Measurements from ENCODE around the gene KRTAP20-4.

KRTAP20-4 gene

GRCh38 chr21:30620522-30620921, at the start of gene KRTAP20-4:
TSS of gene KRTAP20-4 (plus strand) at chr21:30620627.
- intact Hi-C loops (cut with DNase I), result no loop called here
- DNase-seq, result peak in 2 of 10 donors; percentile 22 to 62

GRCh38 chr21:30577766-30578165, 42.7 kb upstream of the KRTAP20-4 start:
- no peak for DNase-seq
- intact Hi-C loops (cut with DNase I), result no loop called here

- no peak for DNase-seq
- intact Hi-C loops (cut with DNase I), result no loop called here
Observed at GRCh38 chr21:30579346-30579745, 41.1 kb upstream of the KRTAP20-4 start.

- DNase-seq, result no peak
- intact Hi-C loops (cut with DNase I), result no loop called here
Observed at GRCh38 chr21:30580132-30580531, 40.3 kb upstream of the KRTAP20-4 start.

GRCh38 chr21:30582870-30583269, 37.6 kb upstream of the KRTAP20-4 start:
- intact Hi-C loops (cut with DNase I), result no loop called here
- no peak for DNase-seq

GRCh38 chr21:30590297-30590696, 30.1 kb upstream of the KRTAP20-4 start, which contains the start of gene KRTAP22-2:
TSS of gene KRTAP22-2 (minus strand) at chr21:30590397.
- no peak for DNase-seq
- intact Hi-C loops (cut with DNase I), result no loop called here

GRCh38 chr21:30592140-30592539, 28.3 kb upstream of the KRTAP20-4 start, which contains the start of gene KRTAP6-3:
TSS of gene KRTAP6-3 (plus strand) at chr21:30592440. CDS start at chr21:30592446, 6 bp downstream.
- intact Hi-C loops (cut with DNase I), result no loop called here
- no peak for DNase-seq

- intact Hi-C loops (cut with DNase I), result no loop called here
- peak in 1 of 10 donors; percentile 67 for DNase-seq
Observed at GRCh38 chr21:30598802-30599201, 21.6 kb upstream of the KRTAP20-4 start, which contains the start of gene KRTAP6-2. TSS of gene KRTAP6-2 (minus strand) at chr21:30598902. CDS start at chr21:30598874, 28 bp downstream.

- intact Hi-C loops (cut with DNase I), result no loop called here
- DNase-seq, result no peak
Observed at GRCh38 chr21:30600787-30601186, 19.6 kb upstream of the KRTAP20-4 start, which contains the start of gene KRTAP22-1. TSS of gene KRTAP22-1 (plus strand) at chr21:30601087.

- intact Hi-C loops (cut with DNase I), result no loop called here
- DNase-seq, result no peak
Observed at GRCh38 chr21:30605968-30606367, 14.5 kb upstream of the KRTAP20-4 start.

- no peak for DNase-seq
- intact Hi-C loops (cut with DNase I), result no loop called here
Observed at GRCh38 chr21:30612132-30612531, 8.3 kb upstream of the KRTAP20-4 start.

- intact Hi-C loops (cut with DNase I), result no loop called here
- no peak for DNase-seq
Observed at GRCh38 chr21:30613836-30614235, 6.6 kb upstream of the KRTAP20-4 start, which contains the start of gene KRTAP6-1. TSS of gene KRTAP6-1 (minus strand) at chr21:30613930. CDS start at chr21:30613904, 26 bp downstream.

- no peak for DNase-seq
- intact Hi-C loops (cut with DNase I), result no loop called here
Observed at GRCh38 chr21:30615199-30615598, 5.2 kb upstream of the KRTAP20-4 start.

- intact Hi-C loops (cut with DNase I), result no loop called here
- DNase-seq, result no peak
Observed at GRCh38 chr21:30616125-30616524, 4.3 kb upstream of the KRTAP20-4 start, which contains the start of gene KRTAP20-1. TSS of gene KRTAP20-1 (plus strand) at chr21:30616425. CDS start at chr21:30616455, 30 bp downstream.

GRCh38 chr21:30620080-30620479, 347 bp upstream of the KRTAP20-4 start:
- intact Hi-C loops (cut with DNase I), result no loop called here
- no peak for DNase-seq

GRCh38 chr21:30623362-30623761, 2.9 kb downstream of the KRTAP20-4 start:
- intact Hi-C loops (cut with DNase I), result no loop called here
- peak in 1 of 10 donors; percentile 24 for DNase-seq

- peak in 1 of 10 donors; percentile 66 for DNase-seq
- intact Hi-C loops (cut with DNase I), result no loop called here
Observed at GRCh38 chr21:30625449-30626165, 5.2 kb downstream of the KRTAP20-4 start.

GRCh38 chr21:30628109-30628508, 7.7 kb downstream of the KRTAP20-4 start:
- intact Hi-C loops (cut with DNase I), result no loop called here

GRCh38 chr21:30629200-30629599, 8.8 kb downstream of the KRTAP20-4 start:
- DNase-seq, result no peak

More at GRCh38 chr21:30628109-30628508, 7.7 kb downstream of the KRTAP20-4 start:
- no peak for DNase-seq

GRCh38 chr21:30634906-30635305, 14.5 kb downstream of the KRTAP20-4 start, which contains the start of gene KRTAP20-2:
TSS of gene KRTAP20-2 (plus strand) at chr21:30635206. CDS start at chr21:30635264, 58 bp downstream.
- DNase-seq, result no peak
- intact Hi-C loops (cut with DNase I), result no loop called here

More at GRCh38 chr21:30629200-30629599, 8.8 kb downstream of the KRTAP20-4 start:
- intact Hi-C loops (cut with DNase I), result no loop called here

- no peak for DNase-seq
- intact Hi-C loops (cut with DNase I), result no loop called here
Observed at GRCh38 chr21:30638686-30639085, 18.3 kb downstream of the KRTAP20-4 start.

GRCh38 chr21:30642564-30642963, 22.1 kb downstream of the KRTAP20-4 start, which contains the start of gene KRTAP20-3:
TSS of gene KRTAP20-3 (plus strand) at chr21:30642864.
- intact Hi-C loops (cut with DNase I), result no loop called here

More at GRCh38 chr21:30642564-30642963, 22.1 kb downstream of the KRTAP20-4 start, which contains the start of gene KRTAP20-3:
- DNase-seq, result no peak

All from posterior cingulate gyrus (tissue), 11 donors.